Natural killer cell (primary cell): Measurements from ENCODE around the gene NPR3. TPM values are rescaled to one million over a fixed set of nuclear protein-coding genes. Genes with fewer than 3 reads are reported as not detected.

Experiments used
- ATAC-seq, 3 donors: fragments of 150-1000 bp in 2 of 3; fragments of 200-7000 bp in 1 of 3; cut with Tn5 transposase; 1 replicate in 1 of 3; 2 replicates in 2 of 3; pipeline ENCODE4 v1.10.0; 2021; ENCODE audit warnings: mild to moderate bottlenecking in 2 of 3, moderate library complexity in 2 of 3
- DNase-seq, 2 donors: peaks; one replicate each; pipeline versions ENCODE4 v3.0.0 to v3.0.0-alpha.2; 2013 to 2021; ENCODE audit warnings: mixed read lengths in 1 of 2
- H3K27ac ChIP-seq: one replicate; pipeline ENCODE4 v1.5.1; 2013; ENCODE audit warnings: mild to moderate bottlenecking, low read length
- H3K27me3 ChIP-seq: one replicate; pipeline ENCODE4 v1.6.1; 2013; ENCODE audit warnings: low read length; ENCODE audit not compliant: control insufficient read depth, insufficient read depth
- H3K36me3 ChIP-seq: one replicate; pipeline ENCODE4 v1.6.1; 2013; ENCODE audit warnings: low read length; ENCODE audit not compliant: control insufficient read depth, insufficient read depth
- H3K4me1 ChIP-seq: one replicate; pipeline ENCODE4 v1.6.1; 2013; ENCODE audit warnings: low read length; ENCODE audit not compliant: control insufficient read depth, insufficient read depth
- H3K4me3 ChIP-seq: one replicate; pipeline ENCODE4 v1.5.1; 2013; ENCODE audit warnings: low read length
- H3K9me3 ChIP-seq: one replicate; pipeline ENCODE4 v1.6.1; 2013; ENCODE audit warnings: low read length; ENCODE audit not compliant: control insufficient read depth, insufficient read depth
- H3K27ac Mint-ChIP-seq, 2 donors: one replicate each; pipeline ENCODE4 v1.8.0; 2022; ENCODE audit warnings: mild to moderate bottlenecking in 2 of 2, mixed read lengths in 2 of 2, moderate library complexity in 1 of 2
- H3K27me3 Mint-ChIP-seq, 2 donors: one replicate each; pipeline ENCODE4 v1.8.0; 2022; ENCODE audit warnings: low read depth in 2 of 2, mixed read lengths in 2 of 2
- H3K36me3 Mint-ChIP-seq: one replicate; pipeline ENCODE4 v1.8.0; 2022; ENCODE audit warnings: mixed read lengths
- H3K4me1 Mint-ChIP-seq, 2 donors: one replicate each; pipeline ENCODE4 v1.8.0; 2022; ENCODE audit warnings: mixed read lengths in 2 of 2
- H3K4me3 Mint-ChIP-seq: one replicate; pipeline ENCODE4 v1.8.0; 2022; ENCODE audit warnings: mild to moderate bottlenecking, moderate library complexity, mixed read lengths
- H3K9me3 Mint-ChIP-seq, 2 donors: one replicate each; pipeline ENCODE4 v1.8.0; 2022; ENCODE audit warnings: mixed read lengths in 2 of 2
- WGBS: methylation state at CpG from one replicate; pipeline ENCODE4 v1.1.7; 2013; ENCODE audit warnings: missing lambda C conversion rate; ENCODE audit not compliant: insufficient coverage; 5-methylcytosine and 5-hydroxymethylcytosine counted together
- intact Hi-C: fragments of 100-400 bp; cut with micrococcal nuclease; formaldehyde crosslinking; loops from one replicate; pipeline ENCODE4 v1.14.2; 2022
- total RNA-seq, 4 donors: library from RNA; stranded (reverse); fragments of 120-200 nt in 1 of 4; gene quantifications; one replicate each; pipeline versions ENCODE4 v1.2.3 to v1.2.4, GENCODE V29; 2013 to 2022
- TF ChIP-seq, protein P1 (sequence below): fragments of 200-600 bp; IDR thresholded peaks from one replicate; pipeline ENCODE4 v1.8.0; 2022; ENCODE audit warnings: antibody characterized with exemption

NPR3 gene, protein sequence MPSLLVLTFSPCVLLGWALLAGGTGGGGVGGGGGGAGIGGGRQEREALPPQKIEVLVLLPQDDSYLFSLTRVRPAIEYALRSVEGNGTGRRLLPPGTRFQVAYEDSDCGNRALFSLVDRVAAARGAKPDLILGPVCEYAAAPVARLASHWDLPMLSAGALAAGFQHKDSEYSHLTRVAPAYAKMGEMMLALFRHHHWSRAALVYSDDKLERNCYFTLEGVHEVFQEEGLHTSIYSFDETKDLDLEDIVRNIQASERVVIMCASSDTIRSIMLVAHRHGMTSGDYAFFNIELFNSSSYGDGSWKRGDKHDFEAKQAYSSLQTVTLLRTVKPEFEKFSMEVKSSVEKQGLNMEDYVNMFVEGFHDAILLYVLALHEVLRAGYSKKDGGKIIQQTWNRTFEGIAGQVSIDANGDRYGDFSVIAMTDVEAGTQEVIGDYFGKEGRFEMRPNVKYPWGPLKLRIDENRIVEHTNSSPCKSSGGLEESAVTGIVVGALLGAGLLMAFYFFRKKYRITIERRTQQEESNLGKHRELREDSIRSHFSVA
- under 1 TPM in 1 of 3 donors, not detected in 2; 0.23 TPM for total RNA-seq
- 0.05 TPM for total RNA-seq (2013)

DNA sequence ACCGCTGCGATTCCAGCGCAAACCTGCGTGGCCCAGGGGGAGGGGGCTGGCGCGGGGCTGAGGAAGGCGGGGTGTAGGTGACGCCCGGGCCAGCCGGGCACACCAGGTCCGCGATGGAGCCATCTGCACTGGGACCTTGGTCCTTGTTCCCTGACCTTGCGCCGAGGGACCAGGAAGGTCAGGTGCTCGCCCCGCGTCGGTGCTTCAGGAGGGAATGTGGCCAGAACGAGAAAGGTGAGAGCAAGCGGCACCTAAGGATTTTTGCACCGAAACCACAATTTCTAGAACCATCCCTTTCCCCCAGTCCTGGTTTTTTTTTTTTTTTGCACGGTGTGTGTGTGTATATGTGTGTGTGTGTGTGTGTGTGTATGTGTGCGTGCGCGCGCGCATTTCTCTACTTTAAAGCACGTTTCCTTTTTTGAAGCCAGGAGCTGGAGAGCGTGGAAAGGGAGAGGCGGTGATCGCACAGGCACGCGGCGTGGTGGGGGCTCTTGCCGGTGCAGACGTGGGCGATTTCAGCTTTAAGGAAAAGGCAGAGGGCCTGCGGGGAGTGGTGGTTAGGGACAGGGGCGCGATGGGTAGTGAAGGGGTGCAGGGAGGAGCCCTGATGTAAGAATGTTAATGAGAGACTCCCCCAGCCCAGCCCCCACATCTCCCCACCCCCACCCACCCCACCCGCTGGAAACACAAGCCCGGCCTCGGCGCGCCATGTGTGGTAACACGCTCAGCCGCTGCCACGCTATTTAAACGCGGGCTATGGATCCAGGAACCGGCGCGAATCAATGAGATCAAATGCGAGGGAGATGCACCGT, at the start of gene NPR3:
NPR3 (plus strand) TSS at position 772 of the 812 bp plus-strand sequence. CDS start 456 bp downstream, outside the sequence.
- no peaks in the 10 kb centered on the region for H3K36me3 ChIP-seq
- Mint-ChIP-seq H3K4me1 (peaks cover 35 to 44% of the 10 kb centered on the region in 2 donors), H3K27me3 (peaks cover 41 to 66% of the 10 kb centered on the region in 2 donors), H3K36me3 (no peaks in the 10 kb centered on the region), H3K4me3 (peak within 1 kb of the TSS; percentile 78), H3K27ac (no peak within 1 kb of the TSS), H3K9me3 (no peaks in the 10 kb centered on the region)
- H3K9me3 ChIP-seq = no peaks in the 10 kb centered on the region
- peaks cover 46% of the 10 kb centered on the region for H3K4me1 ChIP-seq
- H3K27ac ChIP-seq = no peak within 1 kb of the TSS
- ATAC-seq (no peak), DNase-seq (no peak)
- TF ChIP-seq, protein P1, sequence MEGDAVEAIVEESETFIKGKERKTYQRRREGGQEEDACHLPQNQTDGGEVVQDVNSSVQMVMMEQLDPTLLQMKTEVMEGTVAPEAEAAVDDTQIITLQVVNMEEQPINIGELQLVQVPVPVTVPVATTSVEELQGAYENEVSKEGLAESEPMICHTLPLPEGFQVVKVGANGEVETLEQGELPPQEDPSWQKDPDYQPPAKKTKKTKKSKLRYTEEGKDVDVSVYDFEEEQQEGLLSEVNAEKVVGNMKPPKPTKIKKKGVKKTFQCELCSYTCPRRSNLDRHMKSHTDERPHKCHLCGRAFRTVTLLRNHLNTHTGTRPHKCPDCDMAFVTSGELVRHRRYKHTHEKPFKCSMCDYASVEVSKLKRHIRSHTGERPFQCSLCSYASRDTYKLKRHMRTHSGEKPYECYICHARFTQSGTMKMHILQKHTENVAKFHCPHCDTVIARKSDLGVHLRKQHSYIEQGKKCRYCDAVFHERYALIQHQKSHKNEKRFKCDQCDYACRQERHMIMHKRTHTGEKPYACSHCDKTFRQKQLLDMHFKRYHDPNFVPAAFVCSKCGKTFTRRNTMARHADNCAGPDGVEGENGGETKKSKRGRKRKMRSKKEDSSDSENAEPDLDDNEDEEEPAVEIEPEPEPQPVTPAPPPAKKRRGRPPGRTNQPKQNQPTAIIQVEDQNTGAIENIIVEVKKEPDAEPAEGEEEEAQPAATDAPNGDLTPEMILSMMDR = no peak
- intact Hi-C loops = loop anchor here (1.0 to 10.0 kb wide), 2 partner anchors 142 to 234 kb away; no protein-coding TSS in a partner anchor
- WGBS = under 1% methylated on average over 49 of the region's 55 CpGs
- peak within 1 kb of the TSS; percentile 36 for H3K4me3 ChIP-seq
- peaks cover 57% of the 10 kb centered on the region for H3K27me3 ChIP-seq

DNA sequence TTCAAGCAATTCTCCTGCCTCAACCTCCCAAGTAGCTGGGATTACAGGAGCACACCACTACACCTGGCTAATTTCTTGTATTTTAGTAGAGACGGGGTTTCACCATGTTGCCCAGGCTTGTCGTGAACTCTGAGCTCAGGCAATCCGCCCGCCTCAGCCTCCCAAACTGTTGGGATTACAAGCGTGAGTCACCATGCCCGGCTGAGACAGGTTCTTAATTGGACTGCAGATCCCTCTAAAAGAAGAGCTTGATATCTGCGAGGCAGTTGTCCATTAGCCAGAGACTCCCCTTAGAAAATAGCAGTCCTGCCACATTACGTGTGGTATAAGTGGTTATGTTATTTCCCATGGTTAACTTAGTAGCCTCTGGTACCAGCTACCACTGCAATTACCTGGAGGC, 46.6 kb upstream of the NPR3 start:
- intact Hi-C loops = no loop called here
- H3K36me3 Mint-ChIP-seq = no peaks in the 10 kb centered on the region
- Histone ChIP-seq H3K36me3 (no peaks in the 10 kb centered on the region), H3K4me1 (no peaks in the 10 kb centered on the region), H3K27me3 (no peaks in the 10 kb centered on the region), H3K9me3 (no peaks in the 10 kb centered on the region), H3K4me3 (no peak overlapping the region), H3K27ac (no peak overlapping the region)
- peaks cover 3 to 16% of the 10 kb centered on the region in 2 donors for H3K27me3 Mint-ChIP-seq
- no peak overlapping the region for H3K4me3 Mint-ChIP-seq
- H3K9me3 Mint-ChIP-seq = peaks cover 0 to 3% of the 10 kb centered on the region in 2 donors
- TF ChIP-seq, protein P1 = no peak
- H3K27ac Mint-ChIP-seq = no peak overlapping the region
- no peaks in the 10 kb centered on the region for H3K4me1 Mint-ChIP-seq
- ATAC-seq (no peak), DNase-seq (no peak)
- 93% methylated on average over 8 of the region's 8 CpGs for WGBS

DNA sequence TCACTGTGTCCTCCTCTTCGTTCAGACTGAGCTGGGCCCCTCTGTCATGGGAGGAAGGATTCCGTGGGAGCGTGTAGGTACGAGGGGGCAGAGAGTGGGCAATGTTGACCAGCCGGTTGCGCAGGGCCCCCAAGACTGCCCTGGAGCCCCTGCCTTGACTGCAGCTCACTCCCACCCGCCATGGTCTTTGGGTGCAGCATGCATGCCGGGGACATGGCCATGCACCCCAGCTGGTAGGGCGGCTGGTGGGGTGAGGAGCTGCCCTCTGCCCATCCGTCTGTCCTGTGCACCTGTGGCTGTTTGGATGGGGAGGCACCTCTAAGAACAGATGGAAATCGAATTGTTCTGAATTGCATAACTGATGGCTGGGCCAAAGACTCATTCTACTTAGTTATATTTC, 42.6 kb upstream of the NPR3 start:
- Mint-ChIP-seq H3K9me3 (peaks cover 0 to 3% of the 10 kb centered on the region in 2 donors), H3K36me3 (peaks cover 12% of the 10 kb centered on the region), H3K27me3 (peaks cover 0 to 7% of the 10 kb centered on the region in 2 donors), H3K27ac (no peak overlapping the region), H3K4me1 (no peaks in the 10 kb centered on the region), H3K4me3 (no peak overlapping the region)
- H3K27ac ChIP-seq = no peak overlapping the region
- H3K36me3 ChIP-seq = no peaks in the 10 kb centered on the region
- TF ChIP-seq, protein P1 = no peak
- H3K27me3 ChIP-seq = no peaks in the 10 kb centered on the region
- DNase-seq = no peak
- no peak overlapping the region for H3K4me3 ChIP-seq
- no peaks in the 10 kb centered on the region for H3K4me1 ChIP-seq
- 83% methylated on average over 10 of the region's 11 CpGs for WGBS
- no peak for ATAC-seq
- peaks cover 16% of the 10 kb centered on the region for H3K9me3 ChIP-seq
- intact Hi-C loops = no loop called here
